Common myeloid progenitor, CD34-positive (primary cell): ENCODE data around the gene CNPY3.
"Not testable (repeated sequence)": the region's sequence is repeated elsewhere in the genome, so short reads cannot be mapped to it uniquely, and the experiment has no call there.

ENCODE experiments used
- CTCF ChIA-PET: fragments of 350-600 bp; sonication (Branson Sonifier 250); formaldehyde crosslinking; loops from one replicate; lab custom pipeline; 2021; ENCODE audit warnings: antibody characterized with exemption; lab: Charles Lee
- POLR2A ChIA-PET: fragments of 350-600 bp; sonication (Branson Sonifier 250); formaldehyde crosslinking; loops from one replicate; lab custom pipeline; 2021; ENCODE audit warnings: antibody characterized with exemption; lab: Charles Lee
- DNase-seq, 3 donors: peaks; one replicate each; pipeline versions ENCODE4 v3.0.0 to v3.0.0-alpha.2; 2013
- H3K27ac ChIP-seq, 2 experiments: 1 replicate in 1 of 2; 2 replicates in 1 of 2; pipeline ENCODE4 v1.7.0; 2013; ENCODE audit warnings: inconsistent platforms in 2 of 2, low read length in 2 of 2, mild to moderate bottlenecking in 2 of 2, low read depth in 1 of 2, moderate library complexity in 1 of 2; ENCODE audit not compliant: severe bottlenecking in 2 of 2, insufficient read depth in 1 of 2, poor library complexity in 1 of 2
- H3K27me3 ChIP-seq, 5 experiments: replicated peaks in 2 of 5; 1 replicate in 3 of 5; 2 replicates in 2 of 5; pipeline versions ENCODE4 v1.6.1 to v1.7.0; 2013; ENCODE audit warnings: low read length in 4 of 5, mild to moderate bottlenecking in 2 of 5, moderate library complexity in 2 of 5, inconsistent platforms in 1 of 5; ENCODE audit not compliant: insufficient read depth in 5 of 5, control insufficient read depth in 4 of 5
- H3K36me3 ChIP-seq, 4 experiments: 1 replicate in 2 of 4; 2 replicates in 2 of 4; pipeline versions ENCODE4 v1.6.1 to v1.7.0; 2013; ENCODE audit warnings: low read length in 3 of 4, control low read depth in 1 of 4, mild to moderate bottlenecking in 1 of 4; ENCODE audit not compliant: control insufficient read depth in 4 of 4, insufficient read depth in 4 of 4
- H3K4me1 ChIP-seq, 4 experiments: 1 replicate in 3 of 4; 2 replicates in 1 of 4; pipeline versions ENCODE4 v1.6.1 to v1.7.1; 2013; ENCODE audit warnings: low read length in 3 of 4, mild to moderate bottlenecking in 3 of 4, control low read depth in 1 of 4, inconsistent platforms in 1 of 4, moderate library complexity in 1 of 4; ENCODE audit not compliant: control insufficient read depth in 4 of 4, insufficient read depth in 4 of 4; ENCODE audit errors: control extremely low read depth in 1 of 4
- H3K4me3 ChIP-seq, 7 experiments: 1 replicate in 4 of 7; 2 replicates in 3 of 7; pipeline versions ENCODE4 v1.5.1 to v1.7.0; 2013; ENCODE audit warnings: mild to moderate bottlenecking in 7 of 7, low read length in 6 of 7, moderate library complexity in 6 of 7, inconsistent platforms in 2 of 7, low read depth in 2 of 7, control low read depth in 1 of 7; ENCODE audit not compliant: insufficient read depth in 4 of 7, control insufficient read depth in 1 of 7; ENCODE audit errors: extremely low read depth in 1 of 7
- H3K9me3 ChIP-seq, 5 experiments: 1 replicate in 4 of 5; 2 replicates in 1 of 5; pipeline versions ENCODE4 v1.6.1 to v1.7.1; 2013; ENCODE audit warnings: low read length in 4 of 5, mild to moderate bottlenecking in 2 of 5, inconsistent platforms in 1 of 5, low read depth in 1 of 5, moderate library complexity in 1 of 5; ENCODE audit not compliant: control insufficient read depth in 4 of 5, insufficient read depth in 2 of 5; ENCODE audit errors: control extremely low read depth in 1 of 5
- WGBS: methylation state at CpG from one replicate; pipeline ENCODE4 v1.1.5; 2013; ENCODE audit not compliant: insufficient coverage; 5-methylcytosine and 5-hydroxymethylcytosine counted together

CNPY3 gene

DNA sequence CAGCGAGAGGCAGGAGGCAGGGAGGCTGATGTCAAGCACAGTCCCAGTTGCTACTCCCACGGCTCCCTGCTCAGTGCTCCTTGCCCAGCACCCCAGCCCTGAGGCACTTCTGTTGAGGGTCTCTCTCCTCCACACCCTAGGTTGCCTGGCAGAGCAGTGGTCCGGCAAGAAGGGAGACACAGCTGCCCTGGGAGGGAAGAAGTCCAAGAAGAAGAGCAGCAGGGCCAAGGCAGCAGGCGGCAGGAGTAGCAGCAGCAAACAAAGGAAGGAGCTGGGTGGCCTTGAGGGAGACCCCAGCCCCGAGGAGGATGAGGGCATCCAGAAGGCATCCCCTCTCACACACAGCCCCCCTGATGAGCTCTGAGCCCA is 9.1 kb downstream of the CNPY3 start:
- H3K36me3 ChIP-seq = peaks cover 21 to 70% (median 52%) of the 10 kb centered on the region in 4 experiments
- ChIA-PET CTCF (interaction anchor here (1.6 kb wide), 1 partner anchor 8 kb away, joined by 4 read pairs; no protein-coding TSS in a partner anchor), POLR2A (interaction anchor here (1.5 kb wide), 1 partner anchor 46 kb away, joined by 3 read pairs; the partner anchor contains the start of gene PPP2R5D)
- H3K27me3 ChIP-seq = no peaks in the 10 kb centered on the region
- no peaks in the 10 kb centered on the region for H3K9me3 ChIP-seq
- H3K4me3 ChIP-seq = no peak overlapping the region
- WGBS = 100% methylated on average over 2 of the region's 5 CpGs
- H3K4me1 ChIP-seq = peaks cover 5 to 26% (median 13%) of the 10 kb centered on the region in 4 experiments
- no peak overlapping the region for H3K27ac ChIP-seq
- DNase-seq = no peak

DNA sequence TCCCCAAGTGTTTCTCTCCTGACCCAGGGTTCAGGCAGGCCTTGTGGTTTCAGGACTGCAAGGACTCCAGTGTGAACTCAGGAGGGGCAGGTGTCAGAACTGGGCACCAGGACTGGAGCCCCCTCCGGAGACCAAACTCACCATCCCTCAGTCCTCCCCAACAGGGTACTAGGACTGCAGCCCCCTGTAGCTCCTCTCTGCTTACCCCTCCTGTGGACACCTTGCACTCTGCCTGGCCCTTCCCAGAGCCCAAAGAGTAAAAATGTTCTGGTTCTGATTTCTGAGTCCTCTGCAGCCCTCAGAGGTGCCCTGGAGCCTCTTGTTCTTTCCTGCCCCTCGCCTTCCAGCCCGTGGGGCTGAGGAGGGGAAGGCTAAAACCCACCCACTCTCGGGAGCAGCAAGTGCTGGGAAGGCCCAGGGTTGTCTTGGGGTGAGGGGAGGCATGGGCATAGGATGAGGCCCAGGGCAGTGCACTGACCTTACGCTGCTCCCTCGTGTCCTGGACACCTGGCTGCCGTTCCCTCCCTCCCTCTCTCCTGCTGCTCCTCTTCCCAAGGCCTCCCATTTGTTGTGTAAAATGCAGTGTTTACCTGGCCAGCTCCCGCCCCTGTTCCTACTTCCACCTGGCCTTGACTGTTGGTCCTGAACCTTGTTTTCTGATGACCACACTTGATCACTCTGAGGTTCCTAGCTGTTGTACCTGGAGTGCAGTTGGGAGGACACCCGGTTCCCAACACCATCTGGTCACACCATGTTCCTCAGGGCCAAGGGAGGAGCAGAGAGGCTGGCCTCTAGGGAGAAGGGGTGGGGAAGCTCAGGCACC is 9.9 kb downstream of the CNPY3 start:
- 96% methylated on average over 8 of the region's 9 CpGs for WGBS
- Histone ChIP-seq H3K4me3 (no peak overlapping the region), H3K9me3 (no peaks in the 10 kb centered on the region), H3K27ac (peak overlapping the region in 1 of 2 experiments; percentile 16), H3K4me1 (peaks cover 3 to 18% (median 12%) of the 10 kb centered on the region in 4 experiments), H3K27me3 (no peaks in the 10 kb centered on the region), H3K36me3 (peaks cover 19 to 71% (median 55%) of the 10 kb centered on the region in 4 experiments)
- CTCF ChIA-PET = interaction anchor here (1.3 kb wide), 1 partner anchor 37 kb away, joined by 3 read pairs; no protein-coding TSS in a partner anchor
- POLR2A ChIA-PET = interaction anchor here (1.5 kb wide), 1 partner anchor 45 kb away, joined by 3 read pairs; the partner anchor contains the start of gene PPP2R5D
- DNase-seq = no peak

DNA sequence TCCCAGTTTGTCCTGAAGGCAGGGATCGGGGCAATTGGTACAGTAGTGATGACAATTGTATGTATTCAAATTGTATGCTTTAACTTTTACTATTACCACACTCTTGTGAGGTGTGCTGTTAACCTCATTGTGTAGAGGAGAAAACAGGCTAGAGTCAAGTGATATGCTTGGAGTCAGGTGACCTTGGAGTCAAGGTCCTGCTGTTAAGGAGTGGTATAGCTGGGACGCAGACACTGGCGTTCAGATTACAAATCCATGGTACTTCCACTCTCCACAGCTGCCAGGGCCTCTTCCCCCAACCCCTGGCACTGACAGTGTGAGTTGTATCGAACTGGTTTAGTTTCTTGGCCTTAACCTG is 10.5 kb downstream of the CNPY3 start:
- 94% methylated on average over 2 of the region's 4 CpGs for WGBS
- POLR2A ChIA-PET = interaction anchor here (1.5 kb wide), 1 partner anchor 44 kb away, joined by 3 read pairs; the partner anchor contains the start of gene PPP2R5D
- H3K27ac ChIP-seq = peak overlapping the region in 1 of 2 experiments; percentile 11
- peaks cover 19 to 66% (median 51%) of the 10 kb centered on the region in 4 experiments for H3K36me3 ChIP-seq
- H3K9me3 ChIP-seq = no peaks in the 10 kb centered on the region
- H3K4me1 ChIP-seq = peaks cover 0 to 12% (median 7%) of the 10 kb centered on the region in 4 experiments
- H3K4me3 ChIP-seq = no peak overlapping the region
- no peak for DNase-seq
- no peaks in the 10 kb centered on the region for H3K27me3 ChIP-seq
- CTCF ChIA-PET = interaction anchor here (1.3 to 1.5 kb wide), 2 partner anchors 22 to 38 kb away, joined by 3 read pairs; no protein-coding TSS in a partner anchor

DNA sequence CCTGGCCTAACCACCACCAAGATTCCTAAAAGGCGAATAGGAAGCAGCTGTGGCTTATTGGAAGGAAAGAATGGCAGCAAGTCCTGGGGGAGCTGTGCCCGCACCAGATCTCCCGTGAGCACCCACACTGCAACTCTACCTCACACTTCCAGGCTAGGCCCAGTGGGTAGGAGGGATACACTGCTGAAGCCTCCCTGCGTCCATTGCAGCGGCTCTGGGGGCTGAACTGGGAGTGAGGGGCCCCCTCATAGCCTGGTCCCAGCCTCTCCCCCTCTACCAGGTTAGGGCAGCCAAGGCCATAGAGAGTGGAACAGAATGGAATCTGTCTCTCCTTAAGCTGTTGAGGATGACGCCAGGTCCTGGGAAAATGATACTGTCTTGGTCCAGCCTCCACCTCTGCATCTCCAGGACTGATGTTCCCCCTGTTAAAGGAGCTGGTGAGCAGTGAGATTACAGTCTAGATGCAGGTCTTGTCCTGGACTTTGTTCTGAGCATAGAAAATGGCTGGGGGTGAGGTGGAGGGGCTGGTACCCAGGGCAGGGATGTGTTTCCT is 11.3 kb downstream of the CNPY3 start:
- H3K36me3 ChIP-seq = peaks cover 17 to 65% (median 49%) of the 10 kb centered on the region in 4 experiments
- H3K4me3 ChIP-seq = no peak overlapping the region
- H3K9me3 ChIP-seq = no peaks in the 10 kb centered on the region
- no peak for DNase-seq
- H3K27ac ChIP-seq = no peak overlapping the region
- WGBS = no CpG with 5 or more reads among the region's 6 CpGs
- peaks cover 0 to 4% (median 2%) of the 10 kb centered on the region in 4 experiments for H3K4me1 ChIP-seq
- CTCF ChIA-PET = interaction anchor here (1.1 to 1.5 kb wide), 3 partner anchors 9 to 39 kb away, joined by 3 to 5 read pairs (median 3); no protein-coding TSS in a partner anchor
- POLR2A ChIA-PET = no interaction called here
- no peaks in the 10 kb centered on the region for H3K27me3 ChIP-seq

DNA sequence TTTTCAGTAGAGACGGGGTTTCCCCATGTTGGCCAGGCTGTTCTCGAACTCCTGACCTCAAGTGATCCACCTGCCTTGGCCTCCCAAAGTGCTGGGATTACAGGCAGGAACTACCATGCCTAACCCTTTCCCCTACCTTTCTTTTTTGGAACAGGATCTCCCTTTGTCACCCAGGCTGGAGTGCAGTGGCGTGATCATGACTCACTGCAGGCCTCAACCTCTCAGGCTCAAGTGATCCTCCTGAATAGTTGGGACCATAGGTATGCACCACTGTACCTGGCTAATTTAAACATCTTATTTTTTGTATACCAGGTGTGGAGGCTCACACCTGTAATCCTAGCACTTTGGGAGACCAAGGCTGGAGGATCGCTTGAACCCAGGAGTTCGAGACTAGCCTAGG is 12.1 kb downstream of the CNPY3 start:
- POLR2A ChIA-PET, DNase-seq, H3K27ac ChIP-seq, H3K9me3 ChIP-seq, H3K4me3 ChIP-seq, H3K27me3 ChIP-seq, H3K4me1 ChIP-seq: not testable (repeated sequence)
- CTCF ChIA-PET = interaction anchor here (1.1 to 1.5 kb wide), 2 partner anchors 10 to 21 kb away, joined by 3 to 5 read pairs; no protein-coding TSS in a partner anchor
- H3K36me3 ChIP-seq = peaks cover 15 to 61% (median 45%) of the 10 kb centered on the region in 4 experiments
- WGBS = 94% methylated on average over 3 of the region's 5 CpGs

DNA sequence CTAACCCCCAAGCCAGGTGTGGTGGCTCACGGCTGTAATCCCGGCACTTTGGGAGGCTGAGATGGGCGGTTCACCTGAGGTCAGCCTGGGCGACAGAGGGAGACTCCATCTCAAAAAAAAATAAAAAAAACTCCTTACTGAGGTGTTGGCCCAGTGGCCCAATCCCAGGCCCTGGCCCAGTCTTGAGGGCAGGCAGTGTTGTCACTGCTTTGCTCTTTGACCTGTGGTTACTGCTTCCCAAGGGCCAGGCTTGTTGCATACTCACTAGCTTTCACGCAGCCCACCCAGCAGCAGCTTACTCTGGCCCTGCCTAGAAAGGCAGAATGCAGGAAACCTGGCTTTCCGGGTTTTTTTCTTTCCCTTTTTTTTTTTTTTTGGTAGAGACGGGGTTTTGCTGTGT is 13.2 kb downstream of the CNPY3 start:
- POLR2A ChIA-PET = no interaction called here

More for the DNA sequence above, 13.2 kb downstream of the CNPY3 start:
- Histone ChIP-seq H3K4me3 (no peak overlapping the region), H3K4me1 (no peaks in the 10 kb centered on the region), H3K36me3 (peaks cover 10 to 53% (median 37%) of the 10 kb centered on the region in 4 experiments), H3K9me3 (no peaks in the 10 kb centered on the region), H3K27ac (no peak overlapping the region), H3K27me3 (no peaks in the 10 kb centered on the region)
- no peak for DNase-seq
- CTCF ChIA-PET = interaction anchor here (1.0 kb wide), 1 partner anchor 21 kb away, joined by 3 read pairs; no protein-coding TSS in a partner anchor
- WGBS = 71% methylated on average over 7 of the region's 7 CpGs
